ENCODE results near the gene ZNF346.

DNA sequence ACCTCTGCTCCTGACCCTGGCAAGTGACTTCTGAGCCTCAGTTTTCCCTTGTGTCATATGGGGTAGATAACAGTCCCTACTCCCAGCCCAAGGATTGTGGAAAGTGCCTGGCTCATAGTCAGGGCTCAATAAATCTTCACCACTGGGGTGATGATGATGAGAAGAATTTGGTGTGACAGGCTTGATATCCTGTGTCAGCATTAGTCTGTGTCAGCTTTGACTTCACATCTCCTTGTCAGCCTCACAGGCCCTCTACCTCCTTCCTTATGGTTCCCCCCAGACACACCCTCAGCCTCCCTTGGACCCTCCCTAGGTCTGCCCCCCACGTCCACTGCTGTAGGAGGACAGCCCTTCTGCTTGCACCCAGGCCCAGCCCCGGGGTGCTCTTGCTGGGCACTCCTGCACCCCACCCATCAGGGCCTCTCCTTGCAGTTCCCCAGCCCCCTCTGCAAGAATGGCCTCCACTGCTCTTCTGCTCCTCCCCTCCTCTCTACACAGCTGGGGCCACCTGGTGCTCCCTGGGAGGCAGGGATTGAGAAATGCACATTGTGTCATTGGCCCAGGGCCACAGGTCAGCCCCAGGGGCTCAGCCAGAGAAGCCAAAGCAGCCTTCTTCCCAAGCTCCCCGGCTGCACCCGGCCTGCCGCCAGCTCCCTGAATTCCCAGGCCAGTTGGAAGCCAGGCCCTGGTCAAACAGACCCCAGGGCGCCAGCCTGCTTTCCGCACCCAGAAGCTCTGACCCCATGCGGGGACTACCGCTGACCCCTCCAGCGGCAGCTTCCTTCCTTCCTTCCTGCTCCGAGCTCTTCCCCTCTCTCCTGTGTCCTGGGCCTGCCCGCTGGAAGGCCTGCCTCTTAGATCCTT, 72.0 kb downstream of the ZNF346 start:
- TF ChIP-seq, protein P1, sequence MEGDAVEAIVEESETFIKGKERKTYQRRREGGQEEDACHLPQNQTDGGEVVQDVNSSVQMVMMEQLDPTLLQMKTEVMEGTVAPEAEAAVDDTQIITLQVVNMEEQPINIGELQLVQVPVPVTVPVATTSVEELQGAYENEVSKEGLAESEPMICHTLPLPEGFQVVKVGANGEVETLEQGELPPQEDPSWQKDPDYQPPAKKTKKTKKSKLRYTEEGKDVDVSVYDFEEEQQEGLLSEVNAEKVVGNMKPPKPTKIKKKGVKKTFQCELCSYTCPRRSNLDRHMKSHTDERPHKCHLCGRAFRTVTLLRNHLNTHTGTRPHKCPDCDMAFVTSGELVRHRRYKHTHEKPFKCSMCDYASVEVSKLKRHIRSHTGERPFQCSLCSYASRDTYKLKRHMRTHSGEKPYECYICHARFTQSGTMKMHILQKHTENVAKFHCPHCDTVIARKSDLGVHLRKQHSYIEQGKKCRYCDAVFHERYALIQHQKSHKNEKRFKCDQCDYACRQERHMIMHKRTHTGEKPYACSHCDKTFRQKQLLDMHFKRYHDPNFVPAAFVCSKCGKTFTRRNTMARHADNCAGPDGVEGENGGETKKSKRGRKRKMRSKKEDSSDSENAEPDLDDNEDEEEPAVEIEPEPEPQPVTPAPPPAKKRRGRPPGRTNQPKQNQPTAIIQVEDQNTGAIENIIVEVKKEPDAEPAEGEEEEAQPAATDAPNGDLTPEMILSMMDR (IDR thresholded peaks at IDR 0.05 in 2 of 3, conservative IDR thresholded peaks at IDR 0.05 in 1 of 3; ENCODE audit: control insufficient read depth in 2 of 3, extremely low read depth in 1 of 3, insufficient read depth in 1 of 3, low read depth in 3 of 3, low read length in 3 of 3), result no peak
- no peak for TF ChIP-seq STAT3 (IDR thresholded peaks at IDR 0.05; ENCODE audit: low read depth, low read length)
- TF ChIP-seq, protein P2, sequence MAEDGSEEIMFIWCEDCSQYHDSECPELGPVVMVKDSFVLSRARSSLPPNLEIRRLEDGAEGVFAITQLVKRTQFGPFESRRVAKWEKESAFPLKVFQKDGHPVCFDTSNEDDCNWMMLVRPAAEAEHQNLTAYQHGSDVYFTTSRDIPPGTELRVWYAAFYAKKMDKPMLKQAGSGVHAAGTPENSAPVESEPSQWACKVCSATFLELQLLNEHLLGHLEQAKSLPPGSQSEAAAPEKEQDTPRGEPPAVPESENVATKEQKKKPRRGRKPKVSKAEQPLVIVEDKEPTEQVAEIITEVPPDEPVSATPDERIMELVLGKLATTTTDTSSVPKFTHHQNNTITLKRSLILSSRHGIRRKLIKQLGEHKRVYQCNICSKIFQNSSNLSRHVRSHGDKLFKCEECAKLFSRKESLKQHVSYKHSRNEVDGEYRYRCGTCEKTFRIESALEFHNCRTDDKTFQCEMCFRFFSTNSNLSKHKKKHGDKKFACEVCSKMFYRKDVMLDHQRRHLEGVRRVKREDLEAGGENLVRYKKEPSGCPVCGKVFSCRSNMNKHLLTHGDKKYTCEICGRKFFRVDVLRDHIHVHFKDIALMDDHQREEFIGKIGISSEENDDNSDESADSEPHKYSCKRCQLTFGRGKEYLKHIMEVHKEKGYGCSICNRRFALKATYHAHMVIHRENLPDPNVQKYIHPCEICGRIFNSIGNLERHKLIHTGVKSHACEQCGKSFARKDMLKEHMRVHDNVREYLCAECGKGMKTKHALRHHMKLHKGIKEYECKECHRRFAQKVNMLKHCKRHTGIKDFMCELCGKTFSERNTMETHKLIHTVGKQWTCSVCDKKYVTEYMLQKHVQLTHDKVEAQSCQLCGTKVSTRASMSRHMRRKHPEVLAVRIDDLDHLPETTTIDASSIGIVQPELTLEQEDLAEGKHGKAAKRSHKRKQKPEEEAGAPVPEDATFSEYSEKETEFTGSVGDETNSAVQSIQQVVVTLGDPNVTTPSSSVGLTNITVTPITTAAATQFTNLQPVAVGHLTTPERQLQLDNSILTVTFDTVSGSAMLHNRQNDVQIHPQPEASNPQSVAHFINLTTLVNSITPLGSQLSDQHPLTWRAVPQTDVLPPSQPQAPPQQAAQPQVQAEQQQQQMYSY (CRISPR knock-in tag; IDR thresholded peaks at IDR 0.05), result no peak
- TF ChIP-seq RBBP5 (conservative IDR thresholded peaks at IDR 0.05), result no peak
- no peak for TF ChIP-seq POLR2A (IDR thresholded peaks at IDR 0.05; ENCODE audit: low read depth, low read length)
- TF ChIP-seq SIX5 (IDR thresholded peaks at IDR 0.05; ENCODE audit: low read depth, low read length, severe bottlenecking), result no peak
- no peak for TF ChIP-seq CREM (IDR thresholded peaks at IDR 0.05; ENCODE audit: low read depth)
